ENCODE measurements around the gene ARHGAP42.

GRCh38 chr11:100731471-100731870, 44.4 kb downstream of the ARHGAP42 start:
- TF ChIP-seq CTCF (IDR thresholded peaks at IDR 0.05) (no peak), POLR2AphosphoS5 (IDR thresholded peaks at IDR 0.05; ENCODE audit: low read depth, low read length) (no peak), REST (IDR thresholded peaks at IDR 0.05; ENCODE audit: insufficient read depth in 1 of 2, low read depth in 2 of 2, low read length in 1 of 2) (no peak), SIN3A (IDR thresholded peaks at IDR 0.05; ENCODE audit: borderline replicate concordance, insufficient read depth, low read depth, low read length) (no peak)

Measured in Panc1 (cell line).